IPS-20b (cell line): Measurements from ENCODE around the gene CD6.

Experiments
- H3K27ac ChIP-seq: one replicate; pipeline ENCODE4 v1.5.1; 2013; ENCODE audit warnings: low read length
- H3K27me3 ChIP-seq: 2 replicates; pipeline ENCODE4 v1.6.1; 2013; ENCODE audit warnings: mild to moderate bottlenecking, low read length, inconsistent platforms; ENCODE audit not compliant: insufficient read depth
- H3K36me3 ChIP-seq: 2 replicates; pipeline ENCODE4 v1.6.1; 2013; ENCODE audit warnings: low read depth, mild to moderate bottlenecking, inconsistent platforms, low read length, moderate library complexity; ENCODE audit not compliant: insufficient read depth
- H3K4me1 ChIP-seq: 2 replicates; pipeline ENCODE4 v1.6.1; 2013; ENCODE audit warnings: mild to moderate bottlenecking, control low read depth, inconsistent platforms, low read length, moderate library complexity; ENCODE audit not compliant: insufficient read depth
- H3K4me3 ChIP-seq: 2 replicates; pipeline ENCODE4 v1.5.1; 2013; ENCODE audit warnings: mild to moderate bottlenecking, low read length, inconsistent platforms
- H3K9ac ChIP-seq: 2 replicates; pipeline ENCODE4 v1.6.1; 2013; ENCODE audit warnings: low read depth, mild to moderate bottlenecking, inconsistent platforms, low read length, moderate library complexity
- H3K9me3 ChIP-seq: 2 replicates; pipeline ENCODE4 v1.6.1; 2013; ENCODE audit warnings: mild to moderate bottlenecking, low read depth, low read length, inconsistent platforms; ENCODE audit not compliant: insufficient read depth

Gene CD6

GRCh38 chr11:60936467-60937143, 34.9 kb upstream of the CD6 start:
- Histone ChIP-seq H3K4me3 (no peak overlapping the region), H3K9me3 (no peaks in the 10 kb centered on the region), H3K4me1 (no peaks in the 10 kb centered on the region), H3K9ac (no peak overlapping the region), H3K36me3 (peaks cover 43% of the 10 kb centered on the region), H3K27me3 (no peaks in the 10 kb centered on the region), H3K27ac (no peak overlapping the region)

GRCh38 chr11:60937144-60937527, 34.3 kb upstream of the CD6 start:
- Histone ChIP-seq H3K27me3 (no peaks in the 10 kb centered on the region), H3K27ac (no peak overlapping the region), H3K9me3 (no peaks in the 10 kb centered on the region), H3K36me3 (peaks cover 38% of the 10 kb centered on the region), H3K9ac (no peak overlapping the region), H3K4me1 (no peaks in the 10 kb centered on the region), H3K4me3 (no peak overlapping the region)

GRCh38 chr11:60937811-60938210, 33.7 kb upstream of the CD6 start:
- H3K27me3 ChIP-seq: no peaks in the 10 kb centered on the region
- H3K36me3 ChIP-seq: peaks cover 32% of the 10 kb centered on the region; the same call in 1 of the 2 replicates
- no peak overlapping the region for H3K27ac ChIP-seq

GRCh38 chr11:60938500-60938899, 33.0 kb upstream of the CD6 start:
- H3K9ac ChIP-seq: no peak overlapping the region
- H3K27ac ChIP-seq: no peak overlapping the region
- no peaks in the 10 kb centered on the region for H3K4me1 ChIP-seq
- no peaks in the 10 kb centered on the region for H3K9me3 ChIP-seq
- H3K27me3 ChIP-seq: no peaks in the 10 kb centered on the region
- no peak overlapping the region for H3K4me3 ChIP-seq
- H3K36me3 ChIP-seq: peaks cover 26% of the 10 kb centered on the region; the same call in 1 of the 2 replicates

More at GRCh38 chr11:60937811-60938210, 33.7 kb upstream of the CD6 start:
- no peak overlapping the region for H3K9ac ChIP-seq
- H3K9me3 ChIP-seq: no peaks in the 10 kb centered on the region
- H3K4me1 ChIP-seq: no peaks in the 10 kb centered on the region
- H3K4me3 ChIP-seq: no peak overlapping the region

- no peaks in the 10 kb centered on the region for H3K4me1 ChIP-seq
- peaks cover 20% of the 10 kb centered on the region; the same call in 1 of the 2 replicates for H3K36me3 ChIP-seq
- H3K27ac ChIP-seq: no peak overlapping the region
- H3K9me3 ChIP-seq: no peaks in the 10 kb centered on the region
- H3K4me3 ChIP-seq: no peak overlapping the region
- H3K9ac ChIP-seq: no peak overlapping the region
- no peaks in the 10 kb centered on the region for H3K27me3 ChIP-seq
Measured at GRCh38 chr11:60939301-60939700, 32.2 kb upstream of the CD6 start.

- Histone ChIP-seq H3K36me3 (peaks cover 20% of the 10 kb centered on the region; the same call in 1 of the 2 replicates), H3K27me3 (no peaks in the 10 kb centered on the region), H3K27ac (no peak overlapping the region), H3K9ac (no peak overlapping the region), H3K4me1 (no peaks in the 10 kb centered on the region), H3K9me3 (no peaks in the 10 kb centered on the region), H3K4me3 (no peak overlapping the region)
Measured at GRCh38 chr11:60939855-60940254, 31.6 kb upstream of the CD6 start.

- Histone ChIP-seq H3K9ac (no peak overlapping the region), H3K4me1 (no peaks in the 10 kb centered on the region), H3K27me3 (no peaks in the 10 kb centered on the region), H3K27ac (no peak overlapping the region), H3K4me3 (no peak overlapping the region), H3K9me3 (no peaks in the 10 kb centered on the region), H3K36me3 (peaks cover 9% of the 10 kb centered on the region; the same call in 1 of the 2 replicates)
Measured at GRCh38 chr11:60941371-60942119, 29.9 kb upstream of the CD6 start.

GRCh38 chr11:60942219-60942618, 29.3 kb upstream of the CD6 start:
- no peaks in the 10 kb centered on the region for H3K4me1 ChIP-seq
- H3K36me3 ChIP-seq: peaks cover 4% of the 10 kb centered on the region; the same call in 1 of the 2 replicates
- no peak overlapping the region for H3K4me3 ChIP-seq
- no peak overlapping the region for H3K9ac ChIP-seq
- no peaks in the 10 kb centered on the region for H3K9me3 ChIP-seq
- no peaks in the 10 kb centered on the region for H3K27me3 ChIP-seq
- H3K27ac ChIP-seq: no peak overlapping the region

GRCh38 chr11:60942970-60943565, 28.4 kb upstream of the CD6 start:
- Histone ChIP-seq H3K4me1 (peaks cover 7% of the 10 kb centered on the region; the same call in 1 of the 2 replicates), H3K9me3 (no peaks in the 10 kb centered on the region), H3K9ac (no peak overlapping the region), H3K27me3 (no peaks in the 10 kb centered on the region), H3K27ac (no peak overlapping the region), H3K36me3 (no peaks in the 10 kb centered on the region), H3K4me3 (no peak overlapping the region)

- H3K9ac ChIP-seq: no peak overlapping the region
- no peak overlapping the region for H3K27ac ChIP-seq
- peaks cover 12% of the 10 kb centered on the region; the same call in 1 of the 2 replicates for H3K4me1 ChIP-seq
- H3K9me3 ChIP-seq: no peaks in the 10 kb centered on the region
- peaks cover 4% of the 10 kb centered on the region for H3K27me3 ChIP-seq
- H3K4me3 ChIP-seq: no peak overlapping the region
- no peaks in the 10 kb centered on the region for H3K36me3 ChIP-seq
Measured at GRCh38 chr11:60944490-60945294, 26.8 kb upstream of the CD6 start.

GRCh38 chr11:60945295-60945667, 26.2 kb upstream of the CD6 start:
- Histone ChIP-seq H3K9ac (no peak overlapping the region), H3K9me3 (no peaks in the 10 kb centered on the region), H3K4me3 (no peak overlapping the region), H3K36me3 (no peaks in the 10 kb centered on the region), H3K4me1 (peaks cover 12% of the 10 kb centered on the region; the same call in 1 of the 2 replicates), H3K27ac (no peak overlapping the region), H3K27me3 (peaks cover 10% of the 10 kb centered on the region)
